NT2/D1 (cell line): ENCODE results near the gene MACF1.

Source experiments
- SUZ12 ChIP-seq: IDR thresholded peaks from 2 replicates; pipeline ENCODE4 v1.6.1; 2011; ENCODE audit not compliant: insufficient read length, insufficient read depth; ENCODE audit errors: extremely low read depth
- YY1 ChIP-seq: IDR thresholded peaks from 2 replicates; pipeline ENCODE4 v1.6.1; 2011; ENCODE audit not compliant: insufficient read length, insufficient read depth
- ZNF274 ChIP-seq: IDR thresholded peaks from 2 replicates; pipeline ENCODE4 v1.6.1; 2011; ENCODE audit warnings: mild to moderate bottlenecking, low read depth, low read length

GRCh38 chr1:39337067-39337466 is 132.6 kb downstream of the MACF1 start:
- TF ChIP-seq ZNF274 (no peak), YY1 (no peak), SUZ12 (no peak)
